Gastrocnemius medialis (tissue), 4 donors: ENCODE results near the gene DIAPH3. TPM values are rescaled to one million over a fixed set of nuclear protein-coding genes. Genes with fewer than 3 reads are reported as not detected.
"Not testable (repeated sequence)": the region's sequence is repeated elsewhere in the genome, so short reads cannot be mapped to it uniquely, and the experiment has no call there.

Source experiments
- ATAC-seq, 2 donors: fragments of 150-250 bp; one replicate each; pipeline ENCODE4 v1.9.1; 2016
- DNase-seq, 2 donors: peaks; one replicate each; pipeline ENCODE4 v3.0.0-alpha.2; 2019
- H3K27ac ChIP-seq, 4 donors: fragments of 200-600 bp; sonication (generic); 1 replicate in 1 of 4; 2 replicates in 3 of 4; pipeline ENCODE4 v1.5.1; 2016 to 2018; ENCODE audit warnings: mild to moderate bottlenecking in 2 of 4, moderate library complexity in 1 of 4
- H3K27me3 ChIP-seq, 3 donors: fragments of 200-600 bp; sonication (generic) in 2 of 3; 1 replicate in 1 of 3; 2 replicates in 2 of 3; pipeline versions ENCODE4 v1.5.1 to v1.6.0; 2016 to 2019; ENCODE audit warnings: mild to moderate bottlenecking in 1 of 3, moderate library complexity in 1 of 3
- H3K36me3 ChIP-seq, 2 donors: fragments of 200-600 bp; sonication (generic) in 1 of 2; one replicate each; pipeline ENCODE4 v1.5.1; 2017 to 2018
- H3K4me1 ChIP-seq, 2 donors: fragments of 200-600 bp; sonication (generic) in 1 of 2; one replicate each; pipeline ENCODE4 v1.5.1; 2016 to 2017; ENCODE audit warnings: mild to moderate bottlenecking in 2 of 2
- H3K4me3 ChIP-seq, 4 donors: fragments of 200-600 bp; sonication (generic) in 3 of 4; 1 replicate in 1 of 4; 2 replicates in 3 of 4; pipeline ENCODE4 v1.5.1; 2016 to 2019; ENCODE audit warnings: mild to moderate bottlenecking in 2 of 4
- H3K9me3 ChIP-seq, 3 donors: fragments of 200-600 bp; sonication (generic) in 2 of 3; 1 replicate in 1 of 3; 2 replicates in 2 of 3; pipeline ENCODE4 v1.5.1; 2016 to 2019
- POLR2A ChIP-seq, 2 donors: fragments of 450-650 bp; IDR thresholded peaks; one replicate each; pipeline ENCODE4 v1.6.1; 2017; ENCODE audit warnings: antibody characterized with exemption in 2 of 2, mild to moderate bottlenecking in 2 of 2, moderate library complexity in 2 of 2
- in situ Hi-C, 4 donors: fragments of 200-750 bp; cut with MboI; loops; one replicate each; pipeline versions ENCODE4 v1.15.0 to v1.8.0; 2017; ENCODE audit warnings: low sequenced_read_pairs in 4 of 4
- intact Hi-C: fragments of 100-400 bp; cut with DNase I; formaldehyde crosslinking; loops from one replicate; pipeline ENCODE4 v1.15.1; 2023; ENCODE audit warnings: low total_unique reads
- total RNA-seq, 4 donors: library from RNA; depleted of rRNA; stranded (reverse); fragments of >200 nt; gene quantifications; one replicate each; pipeline versions ENCODE4 v1.1.0 to v1.2.3, GENCODE V29; 2016
- TF ChIP-seq, protein P1 (sequence below), 5 experiments: fragments of 450-650 bp in 3 of 5; fragments of 200-600 bp in 2 of 5; sonication (generic) in 2 of 5; IDR thresholded peaks in 4 of 5; conservative IDR thresholded peaks in 1 of 5; 1 replicate in 4 of 5; 2 replicates in 1 of 5; pipeline ENCODE4 v1.5.1; 2016 to 2019; ENCODE audit warnings: antibody characterized with exemption in 5 of 5, mild to moderate bottlenecking in 3 of 5, moderate library complexity in 3 of 5

Gene DIAPH3
- total RNA-seq, 4 donors from 2014 or later = 0.13 TPM; not detected in 3

DNA sequence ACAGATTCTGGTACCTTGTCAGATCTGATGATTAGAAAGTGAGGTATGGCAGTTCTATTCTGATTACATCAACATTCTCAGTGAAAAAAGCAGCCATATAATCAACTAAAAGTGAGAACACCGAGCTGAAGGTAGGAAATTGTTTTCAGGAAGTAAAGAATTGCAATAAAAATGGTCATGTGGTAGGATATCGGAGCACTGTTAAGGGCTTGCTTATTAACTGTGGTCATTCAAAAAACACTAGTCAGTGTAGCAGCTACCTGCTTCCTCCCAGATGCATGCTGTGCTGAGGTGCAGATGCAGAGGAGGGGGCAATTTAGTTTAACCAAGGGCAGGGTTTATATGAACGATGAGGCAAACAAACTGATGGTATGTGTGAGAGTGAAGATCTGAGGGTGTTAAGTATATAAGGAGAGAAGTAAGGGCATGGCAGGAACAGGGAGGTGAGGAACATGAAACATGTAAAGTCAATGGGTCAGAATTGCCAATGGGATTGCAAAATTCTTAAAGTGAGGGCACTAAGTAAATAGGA is 111.9 kb downstream of the DIAPH3 start:
- no peak for DNase-seq
- in situ Hi-C loops = no loop called here

DNA sequence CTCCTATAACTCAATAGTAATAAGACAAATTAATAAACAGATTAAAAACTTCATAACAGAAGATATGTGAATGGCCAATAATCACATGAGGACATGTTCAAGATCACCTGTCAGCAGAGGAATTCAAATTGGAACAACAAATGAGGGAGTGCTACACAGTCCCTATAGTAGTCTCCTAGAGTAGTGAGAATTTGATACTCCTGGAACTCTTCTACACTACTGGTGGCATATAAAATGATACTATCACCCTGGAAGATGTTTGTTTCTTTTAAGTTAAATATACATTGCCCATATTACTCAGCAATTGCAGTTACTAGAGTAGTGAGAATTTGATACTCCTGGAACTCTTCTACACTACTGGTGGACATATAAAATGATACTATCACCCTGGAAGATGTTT is 115.4 kb downstream of the DIAPH3 start:
- intact Hi-C loops, H3K4me3 ChIP-seq, H3K27ac ChIP-seq, ATAC-seq, H3K4me1 ChIP-seq, H3K36me3 ChIP-seq, H3K9me3 ChIP-seq, DNase-seq, in situ Hi-C loops, H3K27me3 ChIP-seq: not testable (repeated sequence)

More for the DNA sequence above, 111.9 kb downstream of the DIAPH3 start:
- intact Hi-C loops = no loop called here
- Histone ChIP-seq H3K27me3 (no peaks in the 10 kb centered on the region), H3K27ac (no peak overlapping the region), H3K4me1 (no peaks in the 10 kb centered on the region), H3K36me3 (no peaks in the 10 kb centered on the region), H3K4me3 (no peak overlapping the region), H3K9me3 (no peaks in the 10 kb centered on the region)
- TF ChIP-seq POLR2A (IDR thresholded peaks at IDR 0.05) = no peak
- TF ChIP-seq, protein P1, sequence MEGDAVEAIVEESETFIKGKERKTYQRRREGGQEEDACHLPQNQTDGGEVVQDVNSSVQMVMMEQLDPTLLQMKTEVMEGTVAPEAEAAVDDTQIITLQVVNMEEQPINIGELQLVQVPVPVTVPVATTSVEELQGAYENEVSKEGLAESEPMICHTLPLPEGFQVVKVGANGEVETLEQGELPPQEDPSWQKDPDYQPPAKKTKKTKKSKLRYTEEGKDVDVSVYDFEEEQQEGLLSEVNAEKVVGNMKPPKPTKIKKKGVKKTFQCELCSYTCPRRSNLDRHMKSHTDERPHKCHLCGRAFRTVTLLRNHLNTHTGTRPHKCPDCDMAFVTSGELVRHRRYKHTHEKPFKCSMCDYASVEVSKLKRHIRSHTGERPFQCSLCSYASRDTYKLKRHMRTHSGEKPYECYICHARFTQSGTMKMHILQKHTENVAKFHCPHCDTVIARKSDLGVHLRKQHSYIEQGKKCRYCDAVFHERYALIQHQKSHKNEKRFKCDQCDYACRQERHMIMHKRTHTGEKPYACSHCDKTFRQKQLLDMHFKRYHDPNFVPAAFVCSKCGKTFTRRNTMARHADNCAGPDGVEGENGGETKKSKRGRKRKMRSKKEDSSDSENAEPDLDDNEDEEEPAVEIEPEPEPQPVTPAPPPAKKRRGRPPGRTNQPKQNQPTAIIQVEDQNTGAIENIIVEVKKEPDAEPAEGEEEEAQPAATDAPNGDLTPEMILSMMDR (IDR thresholded peaks at IDR 0.05 in 4 of 5, conservative IDR thresholded peaks at IDR 0.05 in 1 of 5) = no peak
- no peak for ATAC-seq

DNA sequence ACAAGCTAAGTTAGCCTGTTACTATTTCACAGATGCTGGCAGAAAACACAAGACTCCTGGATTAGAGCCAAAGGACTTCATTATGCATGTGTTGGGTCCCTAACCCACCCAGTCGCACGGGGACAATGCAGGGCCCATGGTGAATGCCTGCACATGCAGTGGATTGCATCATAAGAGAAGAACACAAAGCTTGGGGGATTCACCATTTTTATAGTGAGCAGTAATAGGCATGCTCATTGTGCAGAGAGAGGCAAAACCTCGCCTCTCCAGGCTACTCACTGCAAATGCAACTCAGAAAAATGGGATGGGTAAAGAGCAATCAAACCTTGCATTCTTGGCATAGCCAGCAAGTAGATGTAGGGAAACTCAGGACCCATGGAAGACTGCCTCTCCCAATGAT is 115.8 kb downstream of the DIAPH3 start:
- Histone ChIP-seq H3K4me3 (no peak overlapping the region), H3K36me3 (no peaks in the 10 kb centered on the region), H3K27me3 (no peaks in the 10 kb centered on the region), H3K4me1 (no peaks in the 10 kb centered on the region), H3K9me3 (no peaks in the 10 kb centered on the region), H3K27ac (no peak overlapping the region)
- TF ChIP-seq, protein P1 (IDR thresholded peaks at IDR 0.05 in 4 of 5, conservative IDR thresholded peaks at IDR 0.05 in 1 of 5) = no peak
- TF ChIP-seq POLR2A (IDR thresholded peaks at IDR 0.05) = no peak
- ATAC-seq (no peak), DNase-seq (no peak)
- in situ Hi-C loops = no loop called here
- intact Hi-C loops = no loop called here

DNA sequence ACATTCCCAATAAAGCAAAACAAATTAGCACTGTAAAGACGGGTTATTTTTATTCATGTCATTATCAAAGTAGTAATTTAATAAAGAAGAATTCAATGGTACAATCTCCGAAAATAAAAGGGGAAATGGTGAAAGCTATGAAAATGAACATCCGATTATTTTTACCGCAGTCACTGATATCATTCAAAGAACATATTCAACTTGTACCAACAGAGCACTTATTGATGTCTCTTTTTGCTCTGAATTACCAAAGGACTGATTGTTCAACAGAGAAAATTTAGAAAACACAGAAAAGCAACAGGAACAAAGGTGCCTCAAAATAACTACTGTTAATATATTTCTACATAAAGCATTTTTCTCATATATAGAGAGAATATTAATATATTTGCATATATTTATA is 119.4 kb downstream of the DIAPH3 start:
- Histone ChIP-seq H3K4me1 (no peaks in the 10 kb centered on the region), H3K4me3 (no peak overlapping the region), H3K27ac (no peak overlapping the region), H3K27me3 (no peaks in the 10 kb centered on the region), H3K9me3 (no peaks in the 10 kb centered on the region), H3K36me3 (no peaks in the 10 kb centered on the region)
- in situ Hi-C loops = no loop called here
- TF ChIP-seq POLR2A (IDR thresholded peaks at IDR 0.05) = no peak
- TF ChIP-seq, protein P1 (IDR thresholded peaks at IDR 0.05 in 4 of 5, conservative IDR thresholded peaks at IDR 0.05 in 1 of 5) = no peak
- intact Hi-C loops = no loop called here
- DNase-seq = no peak
- no peak for ATAC-seq

DNA sequence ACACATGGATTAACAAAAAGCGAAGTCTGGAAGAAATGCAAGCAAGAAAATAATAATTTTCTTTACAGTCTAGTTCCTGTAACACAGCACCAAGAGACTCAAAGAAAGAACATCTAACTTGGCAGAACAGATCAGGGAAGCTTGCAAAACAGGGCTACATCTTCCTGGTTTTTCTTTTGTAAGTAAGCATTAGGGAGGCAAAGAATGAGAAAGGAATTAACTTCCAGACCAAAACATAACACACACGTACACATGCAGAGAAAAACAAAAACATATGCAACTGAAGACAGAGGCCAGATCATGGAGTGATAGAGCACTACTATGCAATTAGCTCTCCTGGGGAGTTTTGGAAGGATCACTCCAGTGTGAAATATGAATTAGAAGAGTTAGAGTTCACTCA is 120.5 kb downstream of the DIAPH3 start:
- DNase-seq (no peak), ATAC-seq (no peak)
- no peak overlapping the region for H3K4me3 ChIP-seq
- TF ChIP-seq, protein P1 (IDR thresholded peaks at IDR 0.05 in 4 of 5, conservative IDR thresholded peaks at IDR 0.05 in 1 of 5) = no peak
- no peak for TF ChIP-seq POLR2A (IDR thresholded peaks at IDR 0.05)
- H3K36me3 ChIP-seq = no peaks in the 10 kb centered on the region
- H3K27ac ChIP-seq = no peak overlapping the region
- in situ Hi-C loops (no loop called here), intact Hi-C loops (no loop called here)
- H3K9me3 ChIP-seq = no peaks in the 10 kb centered on the region
- no peaks in the 10 kb centered on the region for H3K27me3 ChIP-seq
- H3K4me1 ChIP-seq = no peaks in the 10 kb centered on the region

DNA sequence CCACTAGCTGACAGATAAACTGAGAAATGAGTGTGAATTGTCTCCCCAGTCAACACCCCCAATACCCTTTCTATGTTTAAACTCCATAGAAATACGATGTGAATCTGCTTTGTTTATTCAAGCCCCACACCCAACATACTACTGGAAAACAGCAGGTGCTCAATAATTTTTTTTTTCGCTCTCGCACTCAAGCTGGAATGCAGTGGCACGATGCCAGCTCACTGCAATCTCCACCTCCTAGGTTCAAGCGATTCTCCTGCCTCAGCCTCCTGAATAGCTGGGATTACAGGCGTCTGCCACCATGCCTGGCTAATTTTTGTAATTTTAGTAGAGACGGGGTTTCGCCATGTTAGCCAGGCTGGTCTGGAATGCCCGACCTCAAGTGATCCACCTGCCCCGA is 123.1 kb downstream of the DIAPH3 start:
- in situ Hi-C loops, intact Hi-C loops, H3K27ac ChIP-seq, H3K4me3 ChIP-seq, H3K9me3 ChIP-seq, H3K36me3 ChIP-seq, DNase-seq, ATAC-seq, H3K27me3 ChIP-seq, H3K4me1 ChIP-seq: not testable (repeated sequence)
